Measurements from ENCODE around the gene RPS15.

Gene RPS15

GRCh38 chr19:1482361-1483130 lies 44.4 kb downstream of the RPS15 start:
- no peak for DNase-seq (ENCODE audit: low read depth in 2 of 2)

DNA sequence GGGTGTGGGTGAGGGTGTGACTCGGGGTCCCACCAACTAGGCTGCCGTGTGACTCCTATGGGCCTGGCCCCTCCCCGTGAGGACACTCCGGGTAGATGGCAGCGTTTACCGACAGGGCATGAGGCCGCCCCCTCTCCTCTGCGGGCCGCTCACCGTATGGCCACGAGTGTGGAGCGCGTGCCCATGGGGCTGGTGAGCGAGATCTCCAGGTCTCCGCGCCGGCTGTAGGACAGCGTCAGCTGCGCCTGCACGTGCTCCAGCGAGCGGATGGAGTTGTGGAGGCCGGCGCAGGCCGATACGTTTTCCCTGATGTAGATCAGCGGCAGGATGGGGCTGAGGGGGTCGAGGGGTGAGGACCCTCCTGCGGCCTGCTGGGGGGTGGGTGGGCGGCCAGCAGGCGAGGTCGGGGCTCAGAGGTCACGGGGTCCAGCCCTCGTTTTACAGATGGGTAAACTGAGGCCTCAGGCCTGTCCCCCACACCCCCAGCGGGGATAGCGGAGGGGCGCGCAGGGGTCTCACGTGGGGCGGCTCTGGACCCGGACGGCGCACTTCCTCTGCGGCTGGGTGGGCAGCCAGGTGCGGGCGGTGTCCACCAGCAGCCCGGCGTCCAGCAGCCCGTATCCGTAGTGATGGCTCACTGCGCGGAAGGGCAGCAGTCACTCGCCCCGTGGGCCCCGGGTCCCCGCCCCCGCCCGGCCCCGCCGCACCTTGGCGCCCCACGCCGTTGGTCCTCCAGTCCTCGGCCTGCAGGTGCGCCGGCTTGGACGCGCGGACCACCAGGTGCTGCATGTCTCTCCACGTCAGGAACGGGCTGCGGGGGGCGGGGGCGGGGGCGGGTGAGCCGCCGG lies 45.2 kb downstream of the RPS15 start:
- no peak for DNase-seq (ENCODE audit: low read depth in 2 of 2)

- DNase-seq (ENCODE audit: low read depth in 2 of 2): no peak
Observed at GRCh38 chr19:1483979-1484428, 45.8 kb downstream of the RPS15 start.

GRCh38 chr19:1486720-1487575 lies 48.8 kb downstream of the RPS15 start:
- DNase-seq (ENCODE audit: low read depth in 2 of 2): no peak

GRCh38 chr19:1487576-1488281 lies 49.5 kb downstream of the RPS15 start:
- no peak for DNase-seq (ENCODE audit: low read depth in 2 of 2)

DNA sequence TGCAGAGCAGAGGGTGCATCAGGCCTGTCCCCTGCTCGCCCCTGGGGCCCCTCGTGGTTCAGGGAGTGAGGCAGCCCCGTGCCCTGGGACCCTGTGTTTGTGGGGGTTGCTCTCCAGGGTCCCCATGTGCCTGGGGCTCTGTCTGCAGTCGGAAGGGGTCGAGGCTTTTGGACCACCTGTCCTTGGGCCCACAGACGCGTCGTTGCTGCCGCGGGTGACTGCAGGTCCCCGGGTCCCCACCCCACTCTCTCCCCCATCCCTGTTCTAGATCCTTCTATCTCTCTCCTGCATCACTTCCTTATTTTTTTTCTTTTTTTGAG lies 50.0 kb downstream of the RPS15 start:
- DNase-seq (ENCODE audit: low read depth in 2 of 2): no peak

- no peak for DNase-seq (ENCODE audit: low read depth in 2 of 2)
Observed at GRCh38 chr19:1489463-1490310, 51.5 kb downstream of the RPS15 start.
